ENCODE data around the gene H1-8. TPM values are rescaled to one million over a fixed set of nuclear protein-coding genes. Genes with fewer than 3 reads are reported as not detected.

H1-8 gene
- total RNA-seq, 2 donors from 2014 or later, result not detected

DNA sequence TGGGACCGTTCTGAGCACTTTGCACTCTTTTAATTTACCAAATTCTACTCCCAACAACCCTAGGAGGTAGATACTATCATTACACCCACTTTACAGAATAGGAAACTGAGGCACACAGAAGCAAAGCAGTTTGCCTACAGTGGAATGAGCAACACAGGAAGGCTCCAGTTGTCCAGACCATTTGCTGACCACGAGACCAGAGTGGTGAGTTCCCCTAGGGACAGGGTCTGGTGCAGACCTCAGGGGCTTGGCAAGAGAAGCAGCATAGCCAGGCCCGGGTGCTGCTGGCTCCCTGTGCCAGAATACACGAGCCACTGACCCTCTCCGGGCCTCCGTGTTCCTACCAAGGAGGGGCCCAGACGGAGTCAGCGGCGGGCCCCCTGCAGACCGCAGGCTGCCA, 37.0 kb downstream of the H1-8 start:
- intact Hi-C loops (cut with DNase I, micrococcal nuclease), result no loop called here
- no peak for DNase-seq
- no peak for ATAC-seq

DNA sequence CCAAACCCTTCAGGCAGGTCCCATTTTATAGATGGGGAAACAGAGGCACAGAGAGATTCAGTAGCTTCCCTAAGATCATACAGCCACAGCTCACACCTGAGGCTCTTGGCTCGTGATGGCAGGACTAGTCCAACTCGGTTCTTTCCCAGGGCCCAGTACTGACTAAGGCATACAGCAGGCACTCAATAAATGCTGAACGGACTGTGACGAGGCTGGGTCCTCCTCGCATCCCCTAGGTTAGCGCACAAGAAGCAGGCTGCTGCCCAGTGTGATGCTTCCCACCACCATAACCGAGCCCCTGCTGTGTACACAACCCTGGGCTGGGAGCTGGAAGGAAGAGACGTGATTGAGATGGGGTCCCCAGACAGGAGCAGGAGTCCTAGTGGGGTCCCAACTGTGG, 38.6 kb downstream of the H1-8 start:
- ATAC-seq (no peak), DNase-seq (no peak)
- intact Hi-C loops (cut with DNase I, micrococcal nuclease), result no loop called here

DNA sequence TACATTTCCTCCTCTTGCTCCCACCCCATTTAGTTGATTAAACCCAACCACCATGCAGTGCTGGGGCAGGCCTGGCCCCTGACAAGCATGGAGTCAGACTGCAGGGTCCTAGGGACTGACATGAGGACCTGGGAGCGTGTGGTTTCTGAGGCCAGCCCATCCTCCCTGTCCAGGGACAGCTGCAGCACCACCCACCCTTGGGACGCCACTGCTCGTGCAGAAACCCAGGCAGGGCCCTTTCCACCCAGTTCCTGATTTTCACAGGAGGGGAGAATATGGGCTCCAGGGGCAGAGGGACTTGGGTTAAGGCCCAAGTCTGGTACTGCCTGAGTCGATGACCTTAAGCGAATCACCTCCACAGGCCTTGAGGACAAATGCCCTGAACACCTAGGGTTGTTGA, 39.8 kb downstream of the H1-8 start:
- intact Hi-C loops (cut with DNase I, micrococcal nuclease), result no loop called here
- ATAC-seq, result no peak

DNA sequence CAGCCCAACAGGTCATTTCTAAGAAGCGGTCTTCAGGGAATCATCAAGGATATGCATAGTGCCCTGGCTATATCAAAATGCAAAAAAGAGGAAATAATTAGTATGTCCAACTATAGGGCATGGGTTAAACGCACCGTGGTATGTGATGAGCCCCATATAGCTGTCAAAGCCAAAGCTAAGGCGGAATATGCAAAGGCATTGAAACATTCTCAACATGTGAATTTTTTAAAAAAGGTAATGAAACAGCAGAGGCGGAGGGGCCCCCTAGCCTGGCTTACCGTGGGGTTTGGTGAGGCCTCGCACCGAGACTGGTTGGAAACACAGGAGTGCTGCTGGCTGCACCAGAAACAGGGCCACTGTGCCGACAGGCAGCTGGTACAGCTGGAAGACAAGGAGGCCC, 40.3 kb downstream of the H1-8 start:
- no peak for ATAC-seq
- DNase-seq, result no peak
- intact Hi-C loops (cut with DNase I, micrococcal nuclease), result no loop called here

More for the DNA sequence above, 39.8 kb downstream of the H1-8 start:
- DNase-seq, result no peak

DNA sequence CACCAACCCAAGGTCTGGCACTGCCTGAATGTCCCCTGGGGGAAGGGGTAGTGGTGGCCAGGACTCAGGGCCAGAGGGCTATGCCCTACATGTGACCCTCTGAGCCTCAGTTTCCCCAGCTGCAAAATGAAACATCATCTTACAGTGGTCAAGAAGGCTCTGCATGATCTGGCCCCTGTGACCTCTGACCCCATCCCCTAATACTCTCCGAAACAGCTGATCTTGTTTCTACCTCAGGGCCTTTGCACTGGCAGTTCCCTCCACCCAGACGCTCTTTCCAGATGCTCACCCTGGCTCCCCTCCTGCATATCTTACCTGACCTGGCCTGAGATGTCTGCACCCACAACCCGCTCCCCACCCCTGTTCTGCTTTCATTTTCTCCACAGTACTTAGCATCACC, 41.7 kb downstream of the H1-8 start:
- ATAC-seq, result no peak
- no peak for DNase-seq
- intact Hi-C loops (cut with DNase I, micrococcal nuclease), result no loop called here

DNA sequence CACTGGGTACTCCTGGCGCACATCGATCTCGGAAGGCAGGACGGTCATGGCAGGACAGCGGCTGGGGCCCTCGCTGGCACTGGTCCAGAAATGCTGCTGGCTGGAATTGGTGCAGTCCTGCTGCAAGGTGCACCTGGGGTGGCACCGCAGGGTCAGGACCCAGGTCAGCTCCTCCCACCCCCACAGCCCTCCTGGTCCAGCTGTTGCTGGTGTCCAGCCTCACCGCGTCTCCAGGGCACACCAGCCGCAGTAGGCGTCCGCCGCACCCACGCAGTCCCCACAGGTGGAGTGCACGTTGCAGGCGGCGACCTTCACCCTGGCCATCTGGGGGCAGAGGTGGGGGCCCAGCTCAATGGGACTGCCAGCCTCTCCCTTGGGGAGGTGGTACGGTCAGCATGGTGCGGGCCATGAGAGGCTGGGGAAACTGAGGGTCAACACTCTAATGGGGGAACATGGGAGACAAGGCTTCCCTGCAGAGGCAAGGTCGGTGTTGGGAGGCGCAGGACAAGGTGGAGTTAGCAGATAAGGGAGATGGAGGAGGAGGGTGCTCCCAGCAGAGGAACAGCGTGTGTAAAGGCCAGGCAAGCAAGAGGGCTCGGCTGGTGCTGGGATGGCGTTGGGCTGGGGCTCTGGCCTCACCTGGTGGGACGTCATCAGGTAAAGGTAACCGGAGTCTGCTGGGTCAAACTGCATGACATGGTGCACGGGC, 43.1 kb downstream of the H1-8 start:
- DNase-seq (no peak), ATAC-seq (no peak)
- intact Hi-C loops (cut with DNase I, micrococcal nuclease), result no loop called here

DNA sequence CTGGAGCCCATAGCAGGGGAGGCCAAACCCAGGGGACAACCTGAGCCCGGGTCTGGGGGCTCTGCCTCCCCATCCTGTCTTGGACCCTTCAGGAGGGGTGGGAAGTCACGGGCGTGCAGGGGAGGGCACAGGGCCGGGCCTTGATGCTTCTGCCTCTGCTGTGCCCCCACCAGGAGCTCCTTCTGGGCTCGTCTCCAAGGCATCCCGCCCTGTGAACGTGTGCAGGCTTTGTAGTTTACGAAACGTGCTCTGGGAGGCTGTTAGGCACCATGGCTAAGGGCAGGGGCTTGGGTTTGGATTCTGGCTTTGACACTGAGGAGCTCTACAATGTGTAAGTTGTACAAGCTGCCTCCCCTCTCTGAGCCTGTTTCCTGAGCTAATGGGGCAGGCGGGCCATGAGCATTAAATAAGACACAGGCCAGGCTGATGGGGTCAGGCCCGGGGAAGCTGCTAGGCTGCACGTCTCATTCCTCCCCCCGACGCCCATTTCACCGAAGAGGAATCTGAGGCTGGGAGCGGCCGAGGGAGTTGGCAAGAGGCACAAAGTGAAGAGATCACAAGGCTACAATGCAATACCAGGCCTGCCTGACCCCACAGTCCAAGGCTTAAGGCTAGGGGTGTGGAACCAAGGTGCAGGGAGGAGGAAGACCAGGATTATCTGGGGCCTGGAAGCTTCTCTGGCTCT, 43.9 kb downstream of the H1-8 start:
- DNase-seq (peak in 1 of 2 donors; percentile 71), ATAC-seq (no peak)
- intact Hi-C loops (cut with DNase I, micrococcal nuclease), result no loop called here

DNA sequence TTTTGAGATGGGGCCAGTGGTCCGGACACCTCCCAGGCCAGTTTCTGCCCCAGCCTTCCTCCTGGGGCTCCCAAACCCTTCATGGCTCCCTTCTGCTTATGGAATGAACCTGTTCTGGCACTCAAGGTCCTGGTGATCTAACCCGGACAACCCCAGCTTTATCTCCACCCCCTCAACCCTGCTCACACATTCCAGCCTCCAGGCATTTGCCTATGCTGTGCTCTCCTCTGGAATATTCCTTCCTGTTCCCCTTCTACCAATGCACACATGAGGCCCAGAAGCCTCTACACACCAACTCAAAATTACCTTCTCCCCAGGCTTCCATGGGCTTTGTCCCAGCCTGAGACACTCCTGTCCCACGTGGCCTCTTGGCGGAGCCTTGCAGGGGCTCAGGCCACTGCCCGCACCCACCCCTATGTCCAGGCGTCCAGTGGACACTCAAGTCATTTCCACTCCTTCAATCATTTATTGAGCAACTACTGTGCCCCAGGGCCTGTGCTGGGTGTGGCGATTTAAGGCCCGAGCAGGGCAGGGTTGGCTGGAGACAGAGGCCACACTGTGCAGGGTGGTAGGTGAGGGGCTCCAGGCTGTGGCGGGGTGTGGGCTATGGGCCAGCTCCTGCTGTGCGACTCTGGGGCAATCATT, 44.7 kb downstream of the H1-8 start:
- ATAC-seq (no peak), DNase-seq (no peak)
- intact Hi-C loops (cut with DNase I, micrococcal nuclease), result no loop called here

DNA sequence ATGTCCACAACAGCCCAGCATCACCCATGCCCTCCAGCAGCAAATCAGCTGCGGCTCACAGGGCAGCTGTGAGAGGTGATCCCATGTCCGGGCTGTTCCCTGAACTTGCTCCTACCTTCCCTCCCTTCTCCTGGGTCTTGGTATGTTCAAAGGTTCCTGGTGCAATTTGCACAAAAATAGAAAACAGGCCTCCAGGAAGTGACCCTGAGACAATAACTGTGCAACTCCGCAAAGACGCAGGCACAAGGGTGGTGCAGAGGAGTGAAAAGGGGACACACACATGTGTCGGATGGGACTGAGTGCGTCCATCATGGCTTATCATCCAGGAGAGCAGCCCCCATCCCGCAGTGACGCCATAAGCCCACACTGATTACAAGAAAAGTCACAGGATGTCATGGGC, 47.2 kb downstream of the H1-8 start:
- DNase-seq, result no peak
- ATAC-seq, result no peak
- intact Hi-C loops (cut with DNase I, micrococcal nuclease), result no loop called here

DNA sequence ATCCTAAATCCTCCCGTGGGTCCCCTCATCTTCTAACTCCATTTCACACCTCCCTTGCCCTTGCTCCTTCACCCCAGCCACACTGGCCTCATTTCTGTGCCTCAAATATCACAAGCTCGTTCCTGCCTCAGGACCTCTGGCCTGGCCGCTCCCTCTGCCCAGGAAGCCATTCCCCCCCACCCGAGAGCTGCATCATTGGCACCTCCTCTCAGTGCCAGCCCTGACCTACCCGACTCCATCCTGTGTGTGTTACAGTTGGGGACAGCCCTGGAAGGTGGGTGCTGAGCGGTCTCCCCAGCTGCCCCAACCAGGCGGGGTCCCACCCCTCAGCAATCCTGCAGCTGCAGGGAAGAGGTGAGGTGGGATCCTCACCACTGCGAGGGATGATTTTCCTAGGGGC, 49.0 kb downstream of the H1-8 start:
- no peak for DNase-seq
- intact Hi-C loops (cut with DNase I, micrococcal nuclease), result no loop called here
- ATAC-seq, result no peak

DNA sequence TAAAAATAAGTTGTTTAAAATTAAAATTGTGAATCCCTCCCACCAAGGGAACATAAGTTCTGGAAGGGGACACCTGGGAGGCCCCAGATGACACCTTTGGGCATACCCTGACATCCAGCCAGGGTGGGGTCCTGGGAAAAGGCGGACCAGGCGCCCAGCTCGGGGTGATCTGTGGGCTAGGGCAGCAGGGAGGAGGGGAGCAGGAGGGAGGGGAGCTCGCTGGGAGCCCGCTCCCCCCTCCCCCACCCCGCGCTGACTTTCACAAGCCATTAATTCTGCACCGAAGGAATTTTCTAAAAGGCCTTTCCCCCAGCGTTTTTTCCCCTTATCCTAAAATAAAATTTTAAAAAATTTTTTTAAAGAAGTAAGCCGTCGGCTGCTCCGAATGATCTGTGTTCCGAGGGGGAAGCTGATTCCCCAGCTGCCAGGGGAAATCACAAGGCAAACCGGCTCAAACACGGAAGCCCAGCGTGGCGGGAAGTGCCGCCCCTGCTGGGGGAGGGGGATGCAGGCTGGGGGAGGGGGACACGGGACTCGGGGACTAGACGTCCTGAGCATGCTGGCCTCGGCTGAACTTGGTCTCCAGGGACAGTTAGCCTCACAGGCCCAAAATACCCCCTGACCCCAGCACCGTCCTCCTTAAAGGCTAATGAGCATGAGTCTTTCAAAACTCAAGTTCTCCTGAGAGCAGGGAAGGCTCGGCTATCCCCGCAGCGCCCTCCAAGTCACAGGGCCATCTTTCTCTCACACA, 49.6 kb downstream of the H1-8 start:
- DNase-seq (peak; percentile 52 to 71), ATAC-seq (no peak)
- intact Hi-C loops (cut with DNase I, micrococcal nuclease), result no loop called here

DNA sequence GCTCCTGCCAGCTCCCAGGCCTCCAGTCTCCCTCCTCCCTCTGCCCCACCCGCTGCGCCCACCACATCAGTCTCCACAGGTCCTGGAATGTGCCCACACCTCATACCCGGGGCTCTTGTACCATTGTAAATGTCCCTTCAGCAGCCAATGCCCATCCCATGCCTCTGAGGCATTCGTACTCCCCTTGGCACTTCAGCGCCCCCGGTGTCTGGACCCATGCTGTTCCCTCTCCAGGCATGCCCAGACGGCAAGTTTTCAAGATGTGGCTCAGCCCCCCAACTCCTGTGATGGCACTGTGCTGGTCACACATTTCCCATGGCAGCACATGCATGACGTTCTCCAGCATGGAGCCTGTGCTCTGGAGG, 50.2 kb downstream of the H1-8 start:
- intact Hi-C loops (cut with DNase I, micrococcal nuclease), result no loop called here
- ATAC-seq (no peak), DNase-seq (no peak)

DNA sequence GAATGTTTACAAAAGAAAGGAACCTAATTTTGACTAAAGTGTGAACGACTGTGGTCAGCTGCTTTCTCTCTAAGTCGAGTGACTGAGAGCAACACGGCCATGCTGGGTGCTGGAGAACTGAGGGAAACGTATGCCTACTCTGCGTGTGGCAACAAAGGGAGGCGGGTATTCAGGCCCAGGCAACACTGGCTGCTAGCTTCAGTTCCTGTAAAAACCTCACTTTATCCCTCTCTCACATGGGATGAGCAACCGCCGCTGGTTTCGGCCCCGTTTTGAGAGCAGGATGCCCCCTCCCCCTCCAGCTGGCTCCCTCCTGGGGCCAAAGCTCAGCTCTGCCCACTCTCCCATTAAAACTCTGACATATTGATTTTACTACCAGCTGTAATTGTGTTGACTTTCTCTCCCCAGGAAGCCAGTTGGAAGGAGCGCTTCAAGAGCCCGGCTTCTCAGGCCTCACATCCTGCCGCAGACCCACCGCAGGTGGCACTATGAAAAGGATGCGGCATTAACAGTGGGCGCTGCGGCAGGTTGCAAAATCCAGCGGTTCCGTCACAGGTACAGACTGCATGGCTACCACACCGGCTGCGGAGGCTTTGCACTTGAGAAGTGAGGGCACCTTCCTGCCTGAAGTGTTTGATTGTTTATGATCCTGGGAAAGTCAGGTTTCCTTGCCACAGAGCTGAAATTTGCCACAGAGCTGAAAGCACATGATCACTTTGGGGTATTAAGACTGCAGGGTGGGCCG, 50.8 kb downstream of the H1-8 start:
- peak; percentile 76 for ATAC-seq
- intact Hi-C loops (cut with DNase I, micrococcal nuclease), result no loop called here
- peak in 1 of 2 donors; percentile 56 for DNase-seq

DNA sequence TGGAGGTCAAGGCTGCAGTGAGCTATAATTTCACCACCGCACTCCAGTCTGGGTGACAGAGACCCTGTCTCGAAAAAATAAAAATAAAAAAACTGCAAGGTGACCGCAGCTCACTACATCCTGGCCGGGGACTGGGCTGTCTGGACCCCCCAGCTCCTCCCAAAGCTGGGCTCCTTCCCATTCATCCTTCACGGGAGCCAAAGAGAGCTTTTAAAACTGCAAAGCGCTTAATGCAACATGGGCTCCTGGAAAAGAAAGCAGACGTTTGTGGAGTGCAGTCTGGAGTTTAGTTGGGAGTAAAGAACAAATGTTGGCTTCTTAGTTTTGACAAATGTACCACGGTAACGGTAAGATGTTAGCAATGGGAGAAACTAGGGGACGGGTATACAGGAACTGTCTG, 51.4 kb downstream of the H1-8 start:
- ATAC-seq, result no peak
- DNase-seq, result no peak
- intact Hi-C loops (cut with DNase I, micrococcal nuclease), result no loop called here

DNA sequence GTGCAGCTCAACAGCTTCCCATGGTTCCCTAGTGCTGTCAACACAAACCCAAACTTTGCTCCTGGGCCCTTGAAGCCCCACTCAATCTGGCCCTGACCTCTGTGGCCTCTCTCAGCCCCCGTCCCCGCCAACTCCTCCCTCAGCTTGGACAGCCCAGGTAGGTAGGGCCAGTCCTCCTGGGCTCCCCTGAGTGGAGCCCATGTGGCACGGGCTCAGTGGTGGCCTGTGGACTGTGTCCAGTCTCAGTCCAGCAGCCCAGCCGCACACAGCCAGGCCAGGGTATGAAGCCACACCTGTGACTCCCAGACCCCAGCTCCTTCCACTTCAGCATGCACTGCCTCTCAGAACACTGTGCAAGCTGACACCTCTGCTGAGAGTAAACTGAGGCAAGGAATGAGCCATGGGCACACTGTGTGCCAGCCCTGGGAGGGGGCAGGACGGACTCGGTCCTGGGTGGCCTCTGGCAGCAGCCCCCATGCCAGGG, 52.0 kb downstream of the H1-8 start:
- no peak for ATAC-seq
- intact Hi-C loops (cut with DNase I, micrococcal nuclease), result no loop called here
- no peak for DNase-seq

DNA sequence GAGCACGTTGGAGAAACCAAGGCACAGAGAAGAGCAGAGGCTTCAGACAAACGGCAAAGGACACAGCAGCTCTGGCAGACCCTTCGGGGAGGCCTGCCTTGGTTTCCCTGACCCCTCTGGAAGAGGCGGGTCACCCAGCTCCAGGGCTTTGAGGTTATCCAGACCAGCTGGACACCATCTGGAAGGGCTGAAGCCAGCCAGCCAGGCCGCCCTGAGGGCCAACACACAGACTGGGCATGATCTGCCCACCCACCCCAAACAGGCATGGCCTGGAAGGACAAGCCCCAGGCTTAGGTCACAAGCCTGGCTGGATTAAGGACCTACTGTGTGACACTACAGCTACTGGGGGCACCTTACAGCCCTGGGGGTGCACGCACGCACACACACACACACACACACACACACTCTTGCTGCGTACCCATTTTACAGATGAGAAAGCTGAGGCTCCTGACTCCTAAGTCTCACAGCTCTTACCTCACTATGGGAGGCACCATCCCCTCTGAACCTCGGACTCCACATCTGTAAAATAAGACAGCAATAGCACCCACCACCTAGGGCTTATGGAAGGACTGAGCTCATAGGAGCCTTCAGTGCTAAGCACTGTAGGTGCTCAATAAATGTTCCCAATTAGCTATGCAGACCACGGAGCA, 52.7 kb downstream of the H1-8 start:
- DNase-seq, result no peak
- intact Hi-C loops (cut with DNase I, micrococcal nuclease), result no loop called here
- no peak for ATAC-seq

DNA sequence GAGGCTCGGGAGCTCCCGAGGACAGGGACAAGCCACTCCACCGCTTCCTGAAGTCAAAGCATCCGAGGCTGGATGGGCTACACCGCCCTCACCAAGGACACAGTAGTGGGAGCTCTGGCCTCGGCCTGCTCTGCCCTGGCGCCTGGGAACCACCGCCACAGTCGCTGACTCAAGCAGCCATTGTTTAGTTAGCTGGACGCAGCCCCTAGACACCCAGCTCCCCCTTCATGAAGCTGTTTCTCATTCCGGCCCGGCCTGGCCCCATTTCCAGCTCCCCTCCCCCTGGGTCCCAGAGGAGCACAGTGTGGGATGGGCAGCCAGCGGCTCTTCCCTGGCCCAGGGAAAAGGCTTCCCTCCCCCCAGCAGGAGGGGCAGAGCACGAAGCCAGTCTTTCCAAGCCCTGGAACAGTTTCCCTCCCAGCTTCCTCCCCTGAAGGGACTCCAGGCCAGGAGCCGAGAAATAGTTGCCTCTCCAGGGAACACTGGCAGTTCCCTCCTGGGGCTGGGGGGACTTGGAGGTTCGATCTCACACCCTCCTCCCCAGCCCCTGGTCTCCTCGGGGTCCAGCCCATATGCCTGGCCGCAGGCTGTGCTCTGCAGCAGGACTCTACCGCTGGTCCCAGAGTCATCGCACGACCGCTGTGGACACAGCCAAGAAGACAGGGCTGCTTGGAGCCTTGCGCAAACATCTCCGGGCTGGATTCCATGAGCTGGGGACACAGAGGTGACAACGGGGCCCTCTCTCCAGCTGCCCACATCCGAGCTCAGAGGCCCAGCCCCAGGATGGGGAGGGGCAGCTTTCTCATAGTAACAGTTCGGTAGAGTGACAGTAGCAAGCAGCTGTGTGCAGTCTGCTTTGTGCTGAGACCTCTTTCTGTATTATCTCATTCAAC, 53.5 kb downstream of the H1-8 start:
- ATAC-seq, result peak; percentile 14
- peak; percentile 52 to 68 for DNase-seq
- intact Hi-C loops (cut with DNase I, micrococcal nuclease), result no loop called here

All from left colon (tissue), 2 donors.